Memory B cell (primary cell): ENCODE results near the gene NPSR1.

Experiments
- ATAC-seq: fragments of 150-1000 bp; cut with Tn5 transposase; 2 replicates; pipeline ENCODE4 v1.10.0; 2021; ENCODE audit warnings: low read depth, mild to moderate bottlenecking, moderate library complexity
- DNase-seq, 2 donors: peaks; one replicate each; pipeline ENCODE4 v3.0.0; 2022; ENCODE audit warnings: low spot score in 2 of 2
- H3K27ac Mint-ChIP-seq: one replicate; pipeline ENCODE4 v1.8.0; 2022; ENCODE audit warnings: mild to moderate bottlenecking, moderate library complexity, mixed read lengths
- H3K27me3 Mint-ChIP-seq: one replicate; pipeline ENCODE4 v1.8.0; 2022; ENCODE audit warnings: mixed read lengths
- H3K36me3 Mint-ChIP-seq: one replicate; pipeline ENCODE4 v1.8.0; 2022; ENCODE audit warnings: mild to moderate bottlenecking, mixed read lengths
- H3K4me1 Mint-ChIP-seq: one replicate; pipeline ENCODE4 v1.8.0; 2022; ENCODE audit warnings: mixed read lengths
- H3K4me3 Mint-ChIP-seq: one replicate; pipeline ENCODE4 v1.8.0; 2022; ENCODE audit warnings: mild to moderate bottlenecking, moderate library complexity, mixed read lengths
- H3K9me3 Mint-ChIP-seq: one replicate; pipeline ENCODE4 v1.8.0; 2022; ENCODE audit warnings: mixed read lengths

Gene NPSR1

GRCh38 chr7:34735526-34735925 lies 77.5 kb downstream of the NPSR1 start:
- ATAC-seq (no peak), DNase-seq (no peak)
- Mint-ChIP-seq H3K9me3 (peaks cover 1% of the 10 kb centered on the region), H3K27me3 (no peaks in the 10 kb centered on the region), H3K27ac (no peak overlapping the region), H3K4me1 (no peaks in the 10 kb centered on the region), H3K36me3 (no peaks in the 10 kb centered on the region), H3K4me3 (no peak overlapping the region)

GRCh38 chr7:34739651-34740300 lies 81.8 kb downstream of the NPSR1 start:
- ATAC-seq = no peak

GRCh38 chr7:34740840-34741239 lies 82.8 kb downstream of the NPSR1 start:
- Mint-ChIP-seq H3K4me3 (no peak overlapping the region), H3K4me1 (no peaks in the 10 kb centered on the region), H3K27me3 (no peaks in the 10 kb centered on the region), H3K27ac (no peak overlapping the region), H3K9me3 (peaks cover 10% of the 10 kb centered on the region), H3K36me3 (no peaks in the 10 kb centered on the region)
- ATAC-seq (no peak), DNase-seq (no peak)

More at GRCh38 chr7:34739651-34740300, 81.8 kb downstream of the NPSR1 start:
- Mint-ChIP-seq H3K4me3 (no peak overlapping the region), H3K9me3 (peaks cover 10% of the 10 kb centered on the region), H3K27me3 (no peaks in the 10 kb centered on the region), H3K27ac (no peak overlapping the region), H3K36me3 (no peaks in the 10 kb centered on the region), H3K4me1 (no peaks in the 10 kb centered on the region)
- no peak for DNase-seq

- no peaks in the 10 kb centered on the region for H3K36me3 Mint-ChIP-seq
- no peak overlapping the region for H3K27ac Mint-ChIP-seq
- peaks cover 7% of the 10 kb centered on the region for H3K9me3 Mint-ChIP-seq
- no peaks in the 10 kb centered on the region for H3K4me1 Mint-ChIP-seq
- DNase-seq = no peak
- no peak for ATAC-seq
- H3K27me3 Mint-ChIP-seq = no peaks in the 10 kb centered on the region
- no peak overlapping the region for H3K4me3 Mint-ChIP-seq
Measured at GRCh38 chr7:34747176-34747781, 89.3 kb downstream of the NPSR1 start.

GRCh38 chr7:34747867-34748727 lies 90.1 kb downstream of the NPSR1 start:
- Mint-ChIP-seq H3K9me3 (peaks cover 4% of the 10 kb centered on the region), H3K4me1 (no peaks in the 10 kb centered on the region), H3K27ac (no peak overlapping the region), H3K36me3 (no peaks in the 10 kb centered on the region), H3K27me3 (no peaks in the 10 kb centered on the region), H3K4me3 (no peak overlapping the region)
- DNase-seq (no peak), ATAC-seq (no peak)

- ATAC-seq = no peak
Measured at GRCh38 chr7:34748728-34749089, 90.7 kb downstream of the NPSR1 start.

GRCh38 chr7:34749446-34749845 lies 91.4 kb downstream of the NPSR1 start:
- Mint-ChIP-seq H3K9me3 (no peaks in the 10 kb centered on the region), H3K27ac (no peak overlapping the region), H3K4me3 (no peak overlapping the region), H3K36me3 (no peaks in the 10 kb centered on the region), H3K27me3 (no peaks in the 10 kb centered on the region), H3K4me1 (no peaks in the 10 kb centered on the region)
- ATAC-seq (no peak), DNase-seq (no peak)

More at GRCh38 chr7:34748728-34749089, 90.7 kb downstream of the NPSR1 start:
- no peak overlapping the region for H3K4me3 Mint-ChIP-seq
- H3K27me3 Mint-ChIP-seq = no peaks in the 10 kb centered on the region
- H3K9me3 Mint-ChIP-seq = no peaks in the 10 kb centered on the region
- no peaks in the 10 kb centered on the region for H3K36me3 Mint-ChIP-seq
- DNase-seq = no peak
- no peak overlapping the region for H3K27ac Mint-ChIP-seq
- no peaks in the 10 kb centered on the region for H3K4me1 Mint-ChIP-seq

GRCh38 chr7:34750209-34750608 lies 92.2 kb downstream of the NPSR1 start:
- Mint-ChIP-seq H3K27ac (no peak overlapping the region), H3K4me1 (no peaks in the 10 kb centered on the region), H3K4me3 (no peak overlapping the region), H3K27me3 (no peaks in the 10 kb centered on the region), H3K36me3 (no peaks in the 10 kb centered on the region), H3K9me3 (no peaks in the 10 kb centered on the region)
- ATAC-seq = no peak
- no peak for DNase-seq

GRCh38 chr7:34750636-34751035 lies 92.6 kb downstream of the NPSR1 start:
- Mint-ChIP-seq H3K27me3 (no peaks in the 10 kb centered on the region), H3K36me3 (no peaks in the 10 kb centered on the region), H3K4me3 (no peak overlapping the region), H3K9me3 (no peaks in the 10 kb centered on the region), H3K27ac (no peak overlapping the region), H3K4me1 (no peaks in the 10 kb centered on the region)
- ATAC-seq (no peak), DNase-seq (no peak)

- H3K4me1 Mint-ChIP-seq = no peaks in the 10 kb centered on the region
- DNase-seq (no peak), ATAC-seq (no peak)
- H3K27me3 Mint-ChIP-seq = no peaks in the 10 kb centered on the region
- no peaks in the 10 kb centered on the region for H3K36me3 Mint-ChIP-seq
- no peaks in the 10 kb centered on the region for H3K9me3 Mint-ChIP-seq
- no peak overlapping the region for H3K27ac Mint-ChIP-seq
- no peak overlapping the region for H3K4me3 Mint-ChIP-seq
Measured at GRCh38 chr7:34751725-34752643, 94.0 kb downstream of the NPSR1 start.

- H3K36me3 Mint-ChIP-seq = no peaks in the 10 kb centered on the region
- H3K4me1 Mint-ChIP-seq = no peaks in the 10 kb centered on the region
- H3K9me3 Mint-ChIP-seq = no peaks in the 10 kb centered on the region
- no peak for ATAC-seq
- no peak overlapping the region for H3K4me3 Mint-ChIP-seq
- no peaks in the 10 kb centered on the region for H3K27me3 Mint-ChIP-seq
- no peak for DNase-seq
- no peak overlapping the region for H3K27ac Mint-ChIP-seq
Measured at GRCh38 chr7:34752929-34753328, 94.9 kb downstream of the NPSR1 start.

GRCh38 chr7:34755008-34755407 lies 97.0 kb downstream of the NPSR1 start:
- ATAC-seq (no peak), DNase-seq (no peak)
- H3K27me3 Mint-ChIP-seq = no peaks in the 10 kb centered on the region
- no peaks in the 10 kb centered on the region for H3K9me3 Mint-ChIP-seq
- no peaks in the 10 kb centered on the region for H3K36me3 Mint-ChIP-seq
- no peak overlapping the region for H3K4me3 Mint-ChIP-seq
- H3K4me1 Mint-ChIP-seq = no peaks in the 10 kb centered on the region
- H3K27ac Mint-ChIP-seq = no peak overlapping the region

- H3K9me3 Mint-ChIP-seq = no peaks in the 10 kb centered on the region
- no peaks in the 10 kb centered on the region for H3K27me3 Mint-ChIP-seq
- DNase-seq = no peak
- no peaks in the 10 kb centered on the region for H3K4me1 Mint-ChIP-seq
- no peaks in the 10 kb centered on the region for H3K36me3 Mint-ChIP-seq
- no peak overlapping the region for H3K4me3 Mint-ChIP-seq
- ATAC-seq = no peak
- H3K27ac Mint-ChIP-seq = no peak overlapping the region
Measured at GRCh38 chr7:34756025-34756437, 98.0 kb downstream of the NPSR1 start.

- ATAC-seq (no peak), DNase-seq (no peak)
- Mint-ChIP-seq H3K9me3 (no peaks in the 10 kb centered on the region), H3K27ac (no peak overlapping the region), H3K4me1 (no peaks in the 10 kb centered on the region), H3K4me3 (no peak overlapping the region), H3K36me3 (no peaks in the 10 kb centered on the region), H3K27me3 (no peaks in the 10 kb centered on the region)
Measured at GRCh38 chr7:34756691-34757090, 98.7 kb downstream of the NPSR1 start.
